GM12864 (cell line): ENCODE data around the gene MDM1.

Experiments used
- DNase-seq: peaks from one replicate; pipeline ENCODE4 v3.0.0-alpha.2; 2011; ENCODE audit warnings: low read depth
- H3K4me3 ChIP-seq: 2 replicates; pipeline ENCODE4 v1.5.1; 2011; ENCODE audit warnings: mild to moderate bottlenecking, low read depth, low read length, control low read depth
- CTCF ChIP-seq: IDR thresholded peaks from 2 replicates; pipeline ENCODE4 v1.5.1; 2011; ENCODE audit warnings: low read depth, mild to moderate bottlenecking, moderate library complexity, low read length, control low read depth, inconsistent platforms; ENCODE audit errors: missing control alignments

MDM1 gene

GRCh38 chr12:68304626-68305025 is 27.5 kb downstream of the MDM1 start:
- no peak for TF ChIP-seq CTCF
- no peak for DNase-seq
- no peak overlapping the region for H3K4me3 ChIP-seq

- DNase-seq, result no peak
- TF ChIP-seq CTCF, result no peak
- H3K4me3 ChIP-seq, result no peak overlapping the region
Observed at GRCh38 chr12:68303850-68304249, 28.3 kb downstream of the MDM1 start.

- DNase-seq, result no peak
- TF ChIP-seq CTCF, result no peak
- H3K4me3 ChIP-seq, result no peak overlapping the region
Observed at GRCh38 chr12:68297929-68298328, 34.2 kb downstream of the MDM1 start.

DNA sequence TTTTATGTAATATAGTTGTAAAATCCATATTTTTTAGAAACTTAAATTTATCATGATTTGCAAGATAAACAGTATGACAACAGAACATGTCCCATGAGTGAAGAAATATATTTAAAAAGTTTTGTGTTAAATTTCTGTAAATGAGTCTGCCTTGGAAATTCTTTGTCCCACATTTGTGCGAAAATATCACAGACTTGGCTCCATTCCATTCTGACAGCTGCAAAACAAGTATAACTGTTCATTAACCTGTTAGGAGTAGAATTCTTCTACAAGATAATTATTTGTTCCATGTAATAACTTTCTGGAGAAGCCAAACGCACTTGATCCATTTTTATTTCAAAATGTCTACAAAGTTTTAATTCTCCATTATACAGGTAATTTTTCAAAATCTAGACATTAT is 37.9 kb downstream of the MDM1 start:
- no peak for TF ChIP-seq CTCF
- DNase-seq, result no peak
- H3K4me3 ChIP-seq, result no peak overlapping the region

DNA sequence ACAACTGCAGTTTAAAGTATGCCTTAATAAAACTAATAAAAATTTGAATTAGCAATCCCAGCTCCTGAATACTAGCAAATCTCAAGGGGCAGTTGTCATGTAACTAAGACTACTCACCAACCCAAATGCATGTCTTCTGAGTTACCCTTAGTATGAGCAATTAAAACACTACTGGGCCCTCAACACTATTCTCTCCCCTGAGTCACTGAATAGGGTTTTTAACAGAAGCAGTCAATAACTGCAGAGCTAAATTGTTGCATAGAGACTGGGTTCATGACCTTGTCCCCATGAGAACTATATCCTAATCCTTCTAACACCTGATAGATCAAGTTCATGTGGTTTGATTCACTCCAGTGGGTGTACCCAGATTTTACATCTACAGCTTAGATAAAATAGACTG is 38.8 kb downstream of the MDM1 start:
- no peak for DNase-seq
- no peak for TF ChIP-seq CTCF
- no peak overlapping the region for H3K4me3 ChIP-seq

DNA sequence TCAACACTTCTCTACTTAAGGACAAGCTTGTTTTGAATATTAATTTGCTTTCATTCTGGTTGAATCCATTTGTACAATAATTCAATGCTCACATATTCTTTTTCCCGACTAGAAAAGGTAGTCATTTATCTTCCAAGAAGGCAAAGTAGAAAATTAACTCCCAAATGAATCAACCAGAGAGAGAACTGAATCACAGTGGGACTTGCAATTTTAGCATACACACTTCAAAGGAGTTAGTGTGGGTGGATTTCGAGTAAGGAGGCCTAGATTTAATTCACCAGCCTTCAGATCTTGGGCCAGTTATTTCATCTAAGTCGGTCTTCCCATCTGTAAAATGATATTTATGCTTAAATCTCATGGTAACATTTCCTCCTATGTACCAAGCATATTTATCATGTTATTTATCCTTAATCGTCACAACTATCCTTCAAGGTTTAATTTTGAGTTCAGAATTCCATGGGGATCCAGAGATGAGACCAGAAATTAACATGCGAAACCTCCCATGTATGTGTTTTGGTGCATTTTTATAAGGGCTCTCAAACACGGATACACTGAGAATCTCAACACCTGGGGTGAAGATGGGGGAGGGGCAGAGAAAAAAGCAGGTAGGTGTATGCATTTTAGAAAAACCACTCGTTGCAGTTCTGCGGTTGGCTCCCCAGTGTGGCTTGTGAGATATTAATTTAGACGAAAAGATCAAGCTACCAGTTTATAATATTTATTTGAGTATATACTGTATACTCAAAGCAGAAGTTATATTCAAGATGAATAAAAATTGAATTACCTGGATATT is 39.8 kb downstream of the MDM1 start:
- TF ChIP-seq CTCF, result no peak
- no peak for DNase-seq
- H3K4me3 ChIP-seq, result no peak overlapping the region
